ENCODE results near the gene RNF121. TPM values are rescaled to one million over a fixed set of nuclear protein-coding genes. Genes with fewer than 3 reads are reported as not detected.

The RNF121 gene
- total RNA-seq, 1 experiment from 2014 or later: 56.9 TPM

- Histone ChIP-seq H2BK12ac (ENCODE audit: insufficient read length, low read depth, low read length) (no peak overlapping the region), H2AFZ (ENCODE audit: low read length) (no peak overlapping the region), H3K18ac (ENCODE audit: insufficient read length, low read depth, low read length) (peak overlapping the region; percentile 43), H3K27ac (ENCODE audit: insufficient read length, low read depth, low read length) (peak overlapping the region; percentile 51), H3K79me1 (ENCODE audit: insufficient read depth, low read depth, low read length, poor library complexity, severe bottlenecking) (peaks cover 10% of the 10 kb centered on the region), H4K8ac (replicated peaks; ENCODE audit: insufficient read length, low read depth, low read length) (peak overlapping the region; percentile 11), H3T11ph (ENCODE audit: low read length) (no peak overlapping the region), H3K9me3 (ENCODE audit: control insufficient read depth, low read depth, low read length) (no peaks in the 10 kb centered on the region), H2BK15ac (ENCODE audit: low read depth, low read length) (no peak overlapping the region), H3K79me2 (ENCODE audit: insufficient read depth, low read length) (peaks cover 12% of the 10 kb centered on the region; the same call in 1 of the 2 replicates), H4K91ac (ENCODE audit: insufficient read length, low read depth, low read length) (no peak overlapping the region), H3K14ac (ENCODE audit: insufficient read depth, low read length) (peak overlapping the region; percentile 55), H3K23ac (ENCODE audit: insufficient read length, low read depth, low read length) (no peak overlapping the region), H3K4me2 (ENCODE audit: insufficient read depth, insufficient read length, low read length) (peak overlapping the region; percentile 45), H2BK120ac (ENCODE audit: low read depth, low read length, poor library complexity, severe bottlenecking) (no peak overlapping the region), H3K4ac (ENCODE audit: low read depth, low read length) (no peak overlapping the region), H3K9ac (ENCODE audit: extremely low read depth, insufficient read length, low read length) (peak overlapping the region; percentile 63), H3K27me3 (ENCODE audit: insufficient read depth, low read length) (no peaks in the 10 kb centered on the region), H3K56ac (ENCODE audit: insufficient read length, low read depth, low read length) (no peak overlapping the region), H3K23me2 (ENCODE audit: insufficient read length, low read depth, low read length, poor library complexity, severe bottlenecking) (peaks cover 8% of the 10 kb centered on the region), H4K20me1 (ENCODE audit: control insufficient read depth, insufficient read depth, insufficient read length) (no peaks in the 10 kb centered on the region), H3K4me1 (ENCODE audit: insufficient read depth, low read length) (peaks cover 9% of the 10 kb centered on the region; the same call in 1 of the 2 replicates), H4K5ac (ENCODE audit: insufficient read length, low read depth, low read length) (no peak overlapping the region), H2AK5ac (ENCODE audit: insufficient read length, low read length) (no peak overlapping the region), H2BK5ac (ENCODE audit: insufficient read length, low read length) (no peak overlapping the region), H2BK20ac (ENCODE audit: low read depth, low read length, poor library complexity, severe bottlenecking) (no peak overlapping the region)
- Mint-ChIP-seq H3K36me3 (ENCODE audit: insufficient read depth in 1 of 3, low read depth in 3 of 3) (peaks cover 6 to 14% (median 8%) of the 10 kb centered on the region in 3 experiments; a peak in 6 of 7 replicates), H3K27me3 (ENCODE audit: low read depth) (no peaks in the 10 kb centered on the region), H3K4me1 (peaks cover 12 to 21% of the 10 kb centered on the region in 2 experiments), H3K9me3 (no peaks in the 10 kb centered on the region), H3K27ac (no peak overlapping the region), H3K4me3 (no peak overlapping the region)
- peak; percentile 71 for DNase-seq
- WGBS (ENCODE audit: extremely low coverage, insufficient read length, low lambda C conversion rate): no CpG with 5 or more reads among the region's 23 CpGs
- no peak for TF ChIP-seq CTCF (conservative IDR thresholded peaks at IDR 0.05)
Measured at GRCh38 chr11:72040491-72041363, 111.9 kb downstream of the RNF121 start.

Data from H9 (cell line).